GM10847 (cell line): ENCODE results near the gene ADAMTSL1.

ENCODE experiments used
- POLR2A ChIP-seq: IDR thresholded peaks from 2 replicates; pipeline ENCODE4 v1.6.1; 2011; ENCODE audit not compliant: insufficient read length; ENCODE audit errors: extremely low read depth

The ADAMTSL1 gene

DNA sequence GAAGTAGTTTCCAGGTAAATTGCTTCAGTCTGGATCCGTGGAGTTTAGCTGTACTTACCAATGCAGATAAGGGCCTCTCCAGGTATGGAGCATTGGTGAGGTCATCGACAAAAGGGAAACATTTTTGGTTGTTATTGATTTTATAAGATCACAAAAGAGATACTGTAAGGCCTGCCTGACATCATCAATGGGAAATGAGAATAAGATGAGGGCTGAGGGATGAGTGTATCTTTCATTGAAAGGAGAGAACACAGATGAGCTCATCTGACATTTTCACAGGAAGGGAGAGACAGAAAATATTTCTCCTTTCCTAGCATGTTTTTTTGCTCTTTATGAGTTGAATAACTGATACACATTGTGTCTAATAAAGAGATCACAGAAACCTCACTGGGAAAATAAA, 325.5 kb downstream of the ADAMTSL1 start:
- TF ChIP-seq POLR2A = no peak

GRCh38 chr9:18800579-18800978, 326.6 kb downstream of the ADAMTSL1 start:
- TF ChIP-seq POLR2A = no peak

GRCh38 chr9:18805386-18805785, 331.4 kb downstream of the ADAMTSL1 start:
- TF ChIP-seq POLR2A = no peak

GRCh38 chr9:18806232-18807080, 332.5 kb downstream of the ADAMTSL1 start:
- no peak for TF ChIP-seq POLR2A

DNA sequence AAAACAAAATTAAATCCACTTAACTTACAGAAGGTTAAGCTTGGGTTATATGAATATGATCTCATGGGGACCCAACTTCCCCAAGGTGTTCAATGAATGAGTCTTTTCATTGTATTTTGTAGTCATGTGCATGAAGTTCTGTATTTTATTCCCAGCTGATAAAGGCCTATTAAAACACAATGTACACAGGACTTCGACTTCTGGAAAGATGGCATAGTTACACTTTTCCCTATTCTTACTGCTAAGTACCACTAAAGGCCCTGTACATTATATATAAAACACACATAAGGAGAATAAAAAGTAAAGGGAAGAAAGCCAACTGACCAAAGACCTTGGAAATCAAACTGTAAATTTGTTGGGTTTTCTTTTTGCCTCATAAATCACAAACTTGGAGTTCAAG, 336.6 kb downstream of the ADAMTSL1 start:
- no peak for TF ChIP-seq POLR2A

DNA sequence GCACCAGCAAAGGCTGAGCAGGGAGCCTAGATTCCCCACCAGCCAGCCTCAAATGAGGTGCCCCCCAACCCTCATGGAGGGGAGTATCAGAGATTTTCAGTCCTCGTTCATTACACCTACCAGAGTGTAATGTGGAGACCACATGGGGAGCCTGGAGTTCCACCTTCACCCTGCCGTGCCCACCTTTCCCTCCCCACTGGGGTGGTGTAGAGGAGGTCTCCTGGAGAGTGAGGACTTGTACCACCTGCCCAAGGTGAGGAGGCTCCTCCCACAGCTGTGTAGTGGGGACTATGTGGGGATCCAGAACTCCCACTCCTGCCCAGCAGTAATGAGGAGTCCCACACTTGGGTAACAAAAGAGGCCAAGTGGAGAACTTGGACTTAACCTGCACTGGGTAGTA, 337.2 kb downstream of the ADAMTSL1 start:
- TF ChIP-seq POLR2A = no peak

GRCh38 chr9:18819418-18819817, 345.5 kb downstream of the ADAMTSL1 start:
- no peak for TF ChIP-seq POLR2A

DNA sequence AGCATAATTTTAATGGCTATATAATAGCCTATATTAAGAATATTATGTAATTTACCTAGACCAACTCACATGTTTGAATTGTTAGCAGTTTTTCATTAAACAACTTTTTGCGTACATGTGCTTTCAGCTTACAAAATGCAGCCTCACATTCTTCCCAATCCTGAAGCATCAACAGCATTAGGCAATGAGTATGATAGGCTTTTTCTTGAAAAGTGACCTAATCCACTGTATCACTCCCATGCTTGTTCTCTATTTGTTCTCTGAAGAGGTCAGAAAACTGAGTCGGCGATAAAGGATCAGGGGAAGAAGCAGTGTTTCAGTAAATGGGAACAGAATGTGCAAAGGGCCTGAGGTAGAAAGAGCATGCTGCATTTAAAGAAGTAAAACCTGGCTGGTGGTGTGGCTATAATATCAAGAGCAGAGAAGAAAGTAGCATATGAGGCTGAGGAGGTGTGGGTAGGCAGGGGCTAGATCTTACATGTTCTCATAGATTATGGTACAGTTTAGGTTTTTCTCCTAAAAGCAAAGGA, 346.7 kb downstream of the ADAMTSL1 start:
- TF ChIP-seq POLR2A = no peak

DNA sequence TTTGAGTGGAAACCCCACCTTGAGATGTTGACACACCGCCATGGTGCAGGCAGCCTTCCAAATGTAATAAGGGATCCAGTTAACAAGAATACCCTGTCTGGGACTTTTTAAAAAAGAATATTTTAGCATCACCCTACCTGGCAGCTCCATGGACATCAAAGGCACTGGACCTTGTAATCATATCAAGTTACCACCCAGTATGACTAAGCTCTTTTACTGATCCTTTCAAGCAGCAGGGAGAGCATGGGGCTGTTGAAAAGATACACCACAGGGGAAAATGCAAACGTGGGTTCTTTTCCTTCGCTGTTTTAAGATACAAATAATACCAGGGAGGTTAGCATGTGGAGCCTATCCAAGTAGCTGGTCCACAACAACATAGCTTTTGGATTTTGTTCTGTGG, 347.8 kb downstream of the ADAMTSL1 start:
- TF ChIP-seq POLR2A = no peak

DNA sequence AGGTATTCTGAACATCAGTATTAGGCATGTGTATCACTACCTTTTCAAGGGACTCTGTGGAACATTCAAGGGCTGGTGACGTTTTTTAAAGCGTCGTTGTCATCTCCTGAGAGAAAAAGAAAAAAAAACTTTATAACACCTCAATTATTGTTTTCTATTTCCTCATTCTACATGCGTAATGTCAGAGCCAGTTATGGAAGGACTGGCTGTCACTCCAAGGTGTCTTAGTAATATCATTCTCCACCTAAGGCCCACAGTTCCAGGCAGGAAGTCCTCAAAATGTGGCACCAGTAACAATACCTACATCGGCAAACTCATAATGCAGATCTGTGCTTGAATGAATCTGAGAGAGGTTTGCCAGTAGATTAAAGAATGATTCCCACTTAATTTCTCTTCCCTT, 348.9 kb downstream of the ADAMTSL1 start:
- no peak for TF ChIP-seq POLR2A

DNA sequence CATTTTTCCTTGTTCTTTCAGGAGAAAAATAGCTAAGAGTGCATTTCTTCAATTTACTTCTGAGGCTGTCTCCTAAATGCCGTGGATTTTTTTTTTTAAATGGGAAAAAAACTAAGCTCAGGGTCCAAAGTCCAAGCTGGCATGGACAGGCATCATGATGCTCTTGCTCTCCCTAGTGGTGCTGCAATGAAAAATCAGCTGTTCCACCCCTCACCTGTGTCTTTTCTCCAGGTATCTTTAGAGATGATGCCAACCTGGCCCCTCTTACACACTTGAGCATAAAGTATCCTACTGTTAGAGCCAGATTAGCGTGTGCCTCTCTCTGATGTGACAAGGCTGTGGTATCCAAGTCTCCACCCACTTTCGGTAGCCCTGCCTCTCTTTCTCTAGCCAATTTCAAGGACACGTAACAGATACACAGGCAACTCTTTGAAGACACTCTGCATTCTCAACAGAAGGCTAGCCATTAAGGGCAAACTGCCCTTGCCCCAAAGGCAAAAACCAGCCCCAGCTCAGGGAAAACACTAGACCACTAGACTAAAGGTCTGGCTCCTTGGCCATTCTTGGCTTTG, 350.2 kb downstream of the ADAMTSL1 start:
- no peak for TF ChIP-seq POLR2A

DNA sequence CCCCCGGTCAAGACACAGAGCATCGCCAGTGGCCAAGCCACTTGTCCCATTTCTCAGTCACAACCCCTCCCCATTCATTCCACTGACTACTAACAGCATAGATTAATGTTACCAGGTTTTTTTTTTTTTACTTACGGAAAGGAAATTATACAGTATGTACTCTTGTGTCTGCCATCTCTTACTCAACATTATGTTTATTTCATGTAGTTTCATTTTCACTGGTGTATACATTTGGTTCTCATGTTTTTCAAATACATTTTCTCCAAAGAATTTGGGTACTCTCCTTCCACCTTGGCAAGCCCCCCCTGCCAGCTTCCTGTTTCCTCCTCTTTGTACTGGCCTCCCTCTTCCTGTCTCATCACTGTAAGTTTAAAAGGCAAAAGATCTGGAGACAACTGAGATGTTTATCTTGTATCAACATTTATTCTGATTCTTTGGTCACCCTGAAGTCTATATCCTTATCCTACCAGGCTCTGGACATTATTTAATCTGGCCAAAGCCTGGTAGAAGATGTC, 351.8 kb downstream of the ADAMTSL1 start:
- TF ChIP-seq POLR2A = no peak

DNA sequence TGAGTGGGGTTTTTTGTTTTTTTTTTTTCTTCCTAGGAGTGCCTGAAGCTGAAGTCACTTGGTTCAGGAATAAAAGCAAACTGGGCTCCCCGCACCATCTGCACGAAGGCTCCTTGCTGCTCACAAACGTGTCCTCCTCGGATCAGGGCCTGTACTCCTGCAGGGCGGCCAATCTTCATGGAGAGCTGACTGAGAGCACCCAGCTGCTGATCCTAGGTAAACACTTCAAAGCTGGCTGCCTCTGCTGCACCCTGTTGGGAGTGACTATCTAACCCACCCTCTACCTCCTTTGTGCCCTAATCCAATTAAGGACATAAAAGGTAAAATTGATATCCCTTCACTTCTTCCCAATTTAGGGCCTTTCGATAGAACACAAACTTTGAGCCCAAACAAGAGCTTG, 352.3 kb downstream of the ADAMTSL1 start:
- no peak for TF ChIP-seq POLR2A

DNA sequence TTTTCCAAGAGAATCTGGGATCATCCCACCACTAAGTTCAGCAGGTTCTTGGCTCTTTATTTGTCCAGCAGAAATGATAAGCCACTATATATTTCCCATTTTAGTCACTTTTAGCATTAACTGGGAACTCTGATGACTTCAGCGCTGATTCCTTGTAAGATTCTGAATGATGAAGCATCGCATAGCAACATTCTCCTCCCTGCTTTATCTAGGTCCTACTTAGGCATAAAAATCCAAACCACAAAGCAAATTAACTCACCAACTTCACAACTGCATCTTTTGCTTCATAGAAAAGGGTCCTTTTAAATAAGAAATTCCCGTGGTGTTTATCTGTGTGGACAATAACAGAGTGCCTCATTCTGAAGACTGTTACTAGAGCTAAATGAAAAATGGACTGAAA, 355.1 kb downstream of the ADAMTSL1 start:
- TF ChIP-seq POLR2A = no peak

- TF ChIP-seq POLR2A = no peak
Measured at GRCh38 chr9:18829873-18830272, 355.9 kb downstream of the ADAMTSL1 start.

DNA sequence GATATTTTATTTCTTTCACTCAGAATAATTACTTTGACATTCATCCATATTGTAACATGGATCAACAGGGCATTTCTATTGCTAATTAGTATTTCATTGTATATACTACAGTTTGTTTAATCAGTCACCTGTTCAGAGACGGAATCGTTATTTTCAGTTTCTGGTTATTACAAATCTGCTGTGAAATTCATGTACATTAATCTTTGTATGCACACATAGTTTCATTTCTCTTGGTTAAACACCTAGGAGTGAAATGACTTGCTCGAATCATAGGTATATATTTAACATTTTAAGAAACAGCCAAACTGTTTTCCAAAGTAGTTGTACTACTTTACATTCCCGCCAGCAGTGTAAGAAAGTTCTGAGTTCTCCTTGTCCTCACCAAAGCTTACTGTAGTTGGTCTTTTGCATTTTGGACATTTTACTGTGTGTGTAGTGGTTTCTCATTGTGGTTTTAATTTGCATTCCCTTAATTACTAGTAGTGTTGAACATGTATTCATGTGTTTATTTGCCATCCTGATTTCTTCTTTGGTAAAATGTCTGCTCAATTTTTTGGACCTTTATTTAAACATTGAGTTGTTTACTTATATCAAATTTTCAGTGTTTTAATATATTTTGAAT, 360.9 kb downstream of the ADAMTSL1 start:
- no peak for TF ChIP-seq POLR2A

DNA sequence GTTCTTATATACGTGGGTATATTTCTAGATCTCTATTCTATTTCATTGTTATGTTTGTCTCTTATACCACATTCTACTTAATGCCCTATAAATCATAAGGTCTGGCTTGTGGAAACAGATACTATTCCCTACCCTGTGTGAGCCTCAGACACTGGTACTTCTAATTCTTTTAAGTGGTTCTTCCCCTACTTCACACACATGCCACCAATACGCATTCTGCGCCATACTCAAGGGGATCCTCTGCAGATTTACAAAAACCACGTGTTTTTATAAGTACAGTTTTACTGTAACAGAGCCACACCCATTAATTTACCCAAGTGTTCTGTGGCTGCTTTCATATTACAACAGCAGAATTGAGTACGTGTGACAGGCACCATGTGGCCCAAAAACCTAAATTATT, 363.4 kb downstream of the ADAMTSL1 start:
- no peak for TF ChIP-seq POLR2A
